Sigmoid colon (tissue), 4 donors: ENCODE measurements around the gene TNFRSF21.

Experiments used
- CTCF ChIP-seq, 4 experiments: fragments of 450-650 bp in 3 of 4; fragments of 200-600 bp in 1 of 4; IDR thresholded peaks; one replicate each; pipeline ENCODE4 v1.5.1; 2016 to 2019; ENCODE audit warnings: antibody characterized with exemption in 4 of 4, mild to moderate bottlenecking in 3 of 4, moderate library complexity in 2 of 4
- EP300 ChIP-seq, 4 donors: sonication (generic); formaldehyde crosslinking; IDR thresholded peaks; one replicate each; pipeline ENCODE4 v1.6.1; 2017; ENCODE audit warnings: antibody characterized with exemption in 4 of 4
- POLR2A ChIP-seq, 2 donors: fragments of 450-650 bp; IDR thresholded peaks; one replicate each; pipeline ENCODE4 v1.6.1; 2016; ENCODE audit warnings: antibody characterized with exemption in 2 of 2, mild to moderate bottlenecking in 2 of 2, moderate library complexity in 2 of 2
- POLR2AphosphoS5 ChIP-seq, 4 donors: sonication (generic); formaldehyde crosslinking; IDR thresholded peaks; one replicate each; pipeline ENCODE4 v1.6.1; 2017; ENCODE audit warnings: antibody characterized with exemption in 4 of 4

- TF ChIP-seq POLR2A (IDR thresholded peaks at IDR 0.05) (no peak), CTCF (IDR thresholded peaks at IDR 0.05) (no peak), POLR2AphosphoS5 (IDR thresholded peaks at IDR 0.05) (no peak), EP300 (IDR thresholded peaks at IDR 0.05) (no peak)
These were observed 16.8 kb downstream of the TNFRSF21 start for GRCh38 chr6:47292944-47293343.
